SK-N-SH treated with all-trans-retinoic acid at 6 μM for 48 hours (cell line): ENCODE results near the gene DYRK2.

ENCODE experiments used
- ATAC-seq: fragments of 200-7000 bp; cut with Tn5 transposase; 3 replicates; pipeline ENCODE4 v1.9.1; 2020; ENCODE audit warnings: mild to moderate bottlenecking, moderate library complexity
- ARNTL ChIP-seq: fragments of 450-650 bp; formaldehyde crosslinking; IDR thresholded peaks from 2 replicates; pipeline ENCODE4 v1.5.0; 2020; ENCODE audit warnings: low read depth, mild to moderate bottlenecking, moderate library complexity, borderline replicate concordance
- BACH2 ChIP-seq: fragments of 250-450 bp; sonication (Bioruptor Pico); IDR thresholded peaks from 2 replicates; pipeline ENCODE4 v1.9.0; 2021; ENCODE audit warnings: mild to moderate bottlenecking, borderline replicate concordance
- CREB5 ChIP-seq: fragments of 250-450 bp; sonication (Bioruptor Pico); IDR thresholded peaks from 2 replicates; pipeline ENCODE4 v1.5.1; 2020; ENCODE audit warnings: low read depth, mild to moderate bottlenecking, moderate library complexity
- CSDC2 ChIP-seq: fragments of 250-450 bp; sonication (Bioruptor Pico); IDR thresholded peaks from 2 replicates; pipeline ENCODE4 v1.5.0; 2020; ENCODE audit warnings: mild to moderate bottlenecking, moderate library complexity
- CSRNP3 ChIP-seq: fragments of 250-450 bp; sonication (Bioruptor Pico); IDR thresholded peaks from 2 replicates; pipeline ENCODE4 v1.5.1; 2021; ENCODE audit warnings: mild to moderate bottlenecking, moderate library complexity
- ESRRG ChIP-seq: fragments of 250-450 bp; sonication (Bioruptor Pico); IDR thresholded peaks from 2 replicates; pipeline ENCODE4 v1.6.1; 2021; ENCODE audit warnings: mild to moderate bottlenecking
- ISL1 ChIP-seq: fragments of 250-450 bp; sonication (Bioruptor Pico); IDR thresholded peaks from 2 replicates; pipeline ENCODE4 v2.1.2; 2022; ENCODE audit warnings: mild to moderate bottlenecking, moderate library complexity
- OSR1 ChIP-seq: fragments of 250-450 bp; sonication (Bioruptor Pico); IDR thresholded peaks from 2 replicates; pipeline ENCODE4 v1.8.0; 2022; ENCODE audit warnings: moderate library complexity, mild to moderate bottlenecking, inconsistent platforms
- PATZ1 ChIP-seq: fragments of 250-450 bp; sonication (Bioruptor Pico); IDR thresholded peaks from 2 replicates; pipeline ENCODE4 v1.8.0; 2020; ENCODE audit warnings: mild to moderate bottlenecking, moderate library complexity, borderline replicate concordance
- PPARA ChIP-seq: fragments of 250-450 bp; sonication (Bioruptor Pico); IDR thresholded peaks from 2 replicates; pipeline ENCODE4 v1.5.0; 2020; ENCODE audit warnings: mild to moderate bottlenecking, borderline replicate concordance
- RARB ChIP-seq: fragments of 250-450 bp; sonication (Bioruptor Pico); IDR thresholded peaks from 2 replicates; pipeline ENCODE4 v1.8.0; 2021; ENCODE audit warnings: mild to moderate bottlenecking, moderate library complexity
- TCF4 ChIP-seq: fragments of 250-450 bp; sonication (Bioruptor Pico); IDR thresholded peaks from 2 replicates; pipeline ENCODE4 v1.8.0; 2021; ENCODE audit warnings: mild to moderate bottlenecking, moderate library complexity, borderline replicate concordance
- TOX ChIP-seq: fragments of 250-450 bp; sonication (Bioruptor Pico); IDR thresholded peaks from 2 replicates; pipeline ENCODE4 v1.8.0; 2021; ENCODE audit warnings: mild to moderate bottlenecking, moderate library complexity, borderline replicate concordance
- TSHZ2 ChIP-seq: fragments of 250-450 bp; sonication (Bioruptor Pico); IDR thresholded peaks from 2 replicates; pipeline ENCODE4 v1.5.0; 2020; ENCODE audit warnings: mild to moderate bottlenecking, moderate library complexity
- ZC3H10 ChIP-seq: fragments of 250-450 bp; sonication (Bioruptor Pico); IDR thresholded peaks from 2 replicates; pipeline ENCODE4 v1.5.1; 2021; ENCODE audit warnings: mild to moderate bottlenecking, moderate library complexity
- ZFP3 ChIP-seq: fragments of 250-450 bp; sonication (Bioruptor Pico); IDR thresholded peaks from 2 replicates; pipeline ENCODE4 v1.5.0; 2020; ENCODE audit warnings: mild to moderate bottlenecking, moderate library complexity
- ZFP30 ChIP-seq: fragments of 450-650 bp; formaldehyde crosslinking; IDR thresholded peaks from 2 replicates; pipeline ENCODE4 v1.5.0; 2022; ENCODE audit warnings: mild to moderate bottlenecking, moderate library complexity
- ZNF565 ChIP-seq: fragments of 450-650 bp; formaldehyde crosslinking; conservative IDR thresholded peaks from 2 replicates; pipeline ENCODE4 v1.5.0; 2020; ENCODE audit warnings: low read depth, mild to moderate bottlenecking, moderate library complexity
- ZNF70 ChIP-seq: fragments of 450-650 bp; formaldehyde crosslinking; IDR thresholded peaks from 2 replicates; pipeline ENCODE4 v1.5.0; 2020; ENCODE audit warnings: mild to moderate bottlenecking, moderate library complexity
- ZNF8 ChIP-seq: fragments of 450-650 bp; formaldehyde crosslinking; IDR thresholded peaks from 2 replicates; pipeline ENCODE4 v1.5.0; 2020; ENCODE audit warnings: mild to moderate bottlenecking, moderate library complexity

Gene DYRK2

GRCh38 chr12:67705394-67706370 is 57.1 kb downstream of the DYRK2 start:
- peak; percentile 83 for ATAC-seq
- TF ChIP-seq ISL1 (CRISPR knock-in tag): peak; percentile 93
- no peak for TF ChIP-seq RARB (CRISPR knock-in tag)
- TF ChIP-seq TOX (CRISPR knock-in tag): no peak
- no peak for TF ChIP-seq ZFP3 (CRISPR knock-in tag)
- TF ChIP-seq CREB5 (CRISPR knock-in tag): no peak

GRCh38 chr12:67709367-67709954 is 60.9 kb downstream of the DYRK2 start:
- no peak for ATAC-seq
- TF ChIP-seq ZNF565 (no peak), ZFP3 (CRISPR knock-in tag) (no peak), BACH2 (CRISPR knock-in tag) (no peak), PPARA (CRISPR knock-in tag) (no peak), CSRNP3 (CRISPR knock-in tag) (no peak), CSDC2 (no peak), ZC3H10 (no peak), RARB (CRISPR knock-in tag) (no peak), ZNF8 (CRISPR knock-in tag) (no peak), PATZ1 (CRISPR knock-in tag) (no peak), OSR1 (CRISPR knock-in tag) (no peak), ZNF70 (no peak)

GRCh38 chr12:67710582-67710981 is 62.0 kb downstream of the DYRK2 start:
- ATAC-seq: peak; percentile 40
- no peak for TF ChIP-seq TCF4

- TF ChIP-seq ARNTL (CRISPR knock-in tag) (no peak), ZFP30 (CRISPR knock-in tag) (no peak), TSHZ2 (no peak), ISL1 (CRISPR knock-in tag) (no peak), CSDC2 (no peak), ZC3H10 (no peak), OSR1 (CRISPR knock-in tag) (no peak), TOX (CRISPR knock-in tag) (no peak), PATZ1 (CRISPR knock-in tag) (no peak), ZNF8 (CRISPR knock-in tag) (no peak), ESRRG (CRISPR knock-in tag) (no peak), TCF4 (no peak)
- no peak for ATAC-seq
Observed at GRCh38 chr12:67712011-67712410, 63.5 kb downstream of the DYRK2 start.
